Lower lobe of right lung (tissue), 2 donors: ENCODE results near the gene C4orf17. TPM values are rescaled to one million over a fixed set of nuclear protein-coding genes. Genes with fewer than 3 reads are reported as not detected.

Experiments used
- ATAC-seq, 2 donors: fragments of 200-7000 bp; cut with Tn5 transposase; one replicate each; pipeline ENCODE4 v1.9.1; 2020 to 2022; ENCODE audit warnings: mild to moderate bottlenecking in 2 of 2, moderate library complexity in 2 of 2
- DNase-seq: peaks from one replicate; pipeline ENCODE4 v3.0.0-alpha.2; 2020
- H3K27ac ChIP-seq: fragments of 200-600 bp; one replicate; pipeline ENCODE4 v1.8.0; 2022
- H3K27me3 ChIP-seq: fragments of 200-600 bp; one replicate; pipeline ENCODE4 v1.8.0; 2022; ENCODE audit warnings: low read depth
- H3K36me3 ChIP-seq: fragments of 200-600 bp; one replicate; pipeline ENCODE4 v1.8.0; 2022; ENCODE audit warnings: mild to moderate bottlenecking
- H3K4me1 ChIP-seq: fragments of 200-600 bp; one replicate; pipeline ENCODE4 v1.8.0; 2022
- H3K4me3 ChIP-seq: fragments of 200-600 bp; one replicate; pipeline ENCODE4 v1.8.0; 2022; ENCODE audit warnings: mild to moderate bottlenecking
- H3K9me3 ChIP-seq: fragments of 200-600 bp; one replicate; pipeline ENCODE4 v1.8.0; 2022
- CTCF ChIP-seq: fragments of 200-600 bp; IDR thresholded peaks from one replicate; pipeline ENCODE4 v1.8.0; 2022; ENCODE audit warnings: antibody characterized with exemption, mild to moderate bottlenecking
- intact Hi-C: fragments of 100-400 bp; cut with DNase I; formaldehyde crosslinking; loops from one replicate; pipeline ENCODE4 v1.11.0; 2022
- total RNA-seq: library from RNA; stranded (reverse); fragmentation: NEBNext Ultra II Directional; extraction: Animal tissue kit (Norgen Biotek cat#: 25700); gene quantifications from one replicate; pipeline ENCODE4 v1.2.1, GENCODE V29; 2021
- donor health status: DM: no; HTN: yes; CAD: no; lungs with severe emphysema.

C4orf17 gene
- total RNA-seq, 1 donor from 2014 or later = not detected

- DNase-seq = no peak
- no peaks in the 10 kb centered on the region for H3K4me1 ChIP-seq
- no peak overlapping the region for H3K4me3 ChIP-seq
- intact Hi-C loops = no loop called here
- no peaks in the 10 kb centered on the region for H3K36me3 ChIP-seq
- H3K27me3 ChIP-seq = no peaks in the 10 kb centered on the region
- ATAC-seq = no peak
- TF ChIP-seq CTCF = no peak
- no peak overlapping the region for H3K27ac ChIP-seq
- H3K9me3 ChIP-seq = no peaks in the 10 kb centered on the region
Observed at GRCh38 chr4:99537674-99538073, 26.9 kb downstream of the C4orf17 start.

GRCh38 chr4:99540277-99540939 lies 29.6 kb downstream of the C4orf17 start:
- no peaks in the 10 kb centered on the region for H3K4me1 ChIP-seq
- ATAC-seq = no peak
- no peaks in the 10 kb centered on the region for H3K36me3 ChIP-seq
- no peak for TF ChIP-seq CTCF
- intact Hi-C loops = no loop called here
- H3K27me3 ChIP-seq = no peaks in the 10 kb centered on the region
- no peak overlapping the region for H3K27ac ChIP-seq
- H3K4me3 ChIP-seq = no peak overlapping the region
- no peak for DNase-seq
- H3K9me3 ChIP-seq = no peaks in the 10 kb centered on the region

- Histone ChIP-seq H3K4me1 (no peaks in the 10 kb centered on the region), H3K27ac (no peak overlapping the region), H3K27me3 (no peaks in the 10 kb centered on the region), H3K36me3 (peaks cover 31% of the 10 kb centered on the region), H3K9me3 (no peaks in the 10 kb centered on the region), H3K4me3 (no peak overlapping the region)
- intact Hi-C loops = no loop called here
- ATAC-seq (no peak), DNase-seq (no peak)
- no peak for TF ChIP-seq CTCF
Observed at GRCh38 chr4:99552872-99553271, 42.1 kb downstream of the C4orf17 start.

- TF ChIP-seq CTCF = peak; percentile 30
- H3K36me3 ChIP-seq = no peaks in the 10 kb centered on the region
- H3K4me1 ChIP-seq = no peaks in the 10 kb centered on the region
- ATAC-seq (peak; percentile 97 to 98), DNase-seq (peak; percentile 99)
- intact Hi-C loops = loop anchor here (10.0 kb wide), 1 partner anchor 381 kb away; the partner anchor contains the start of gene DNAJB14
- H3K9me3 ChIP-seq = no peaks in the 10 kb centered on the region
- H3K27ac ChIP-seq = peak within 1 kb of the TSS; percentile 96
- peak within 1 kb of the TSS; percentile 63 for H3K4me3 ChIP-seq
- no peaks in the 10 kb centered on the region for H3K27me3 ChIP-seq
Observed at GRCh38 chr4:99563310-99564186, 52.7 kb downstream of the C4orf17 start, which contains the start of gene TRMT10A. Gene TRMT10A (minus strand): TSS chr4:99564039. CDS start chr4:99559338, 4,701 bp downstream.

- Histone ChIP-seq H3K27ac (no peak overlapping the region), H3K4me3 (no peak overlapping the region)
Observed at GRCh38 chr4:99564921-99565320, 54.1 kb downstream of the C4orf17 start.

More at GRCh38 chr4:99564921-99565320, 54.1 kb downstream of the C4orf17 start:
- no peaks in the 10 kb centered on the region for H3K9me3 ChIP-seq
- no peak for TF ChIP-seq CTCF
- no peaks in the 10 kb centered on the region for H3K36me3 ChIP-seq
- H3K27me3 ChIP-seq = no peaks in the 10 kb centered on the region
- no peaks in the 10 kb centered on the region for H3K4me1 ChIP-seq
- intact Hi-C loops = loop anchor here (10.0 kb wide), 1 partner anchor 380 kb away; the partner anchor contains the start of gene DNAJB14
- ATAC-seq (no peak), DNase-seq (no peak)
